Left lobe of liver (tissue), 1 donor: ENCODE data around the gene SLC5A10. TPM values are rescaled to one million over a fixed set of nuclear protein-coding genes. Genes with fewer than 3 reads are reported as not detected.

Experiments used
- total RNA-seq: library from RNA; stranded (reverse); gene quantifications from one replicate; pipeline ENCODE4 v1.2.1, GENCODE V29; 2021
- donor health status: DM: no; HTN: yes; CAD: no.

Gene SLC5A10
- total RNA-seq, 1 donor from 2014 or later = not detected

Other genes starting within 250 kb of the SLC5A10 start
- 0.60 TPM for gene FBXW10, start 208.1 kb upstream of the SLC5A10 start, total RNA-seq
- 21.2 TPM for gene TVP23B, start 171.0 kb upstream of the SLC5A10 start, total RNA-seq
- 15.6 TPM for gene PRPSAP2, start 94.0 kb upstream of the SLC5A10 start, total RNA-seq
- 11.7 TPM for gene FAM83G, start 52.6 kb downstream of the SLC5A10 start, total RNA-seq
- 4.0 TPM for gene GRAP, start 94.8 kb downstream of the SLC5A10 start, total RNA-seq
- gene GRAPL, start 175.4 kb downstream of the SLC5A10 start, total RNA-seq = 3.0 TPM